Caco-2 (cell line): ENCODE results near the gene TIMM13. TPM values are rescaled to one million over a fixed set of nuclear protein-coding genes. Genes with fewer than 3 reads are reported as not detected.
"Not testable (repeated sequence)": the region's sequence is repeated elsewhere in the genome, so short reads cannot be mapped to it uniquely, and the experiment has no call there.

Source experiments
- BruUV-seq: library from RNA; stranded (reverse); fragments of 400-500 nt; replicated peaks from 2 replicates; lab custom pipeline; 2021; lab: Mats Ljungman, UMichigan
- CTCF ChIA-PET: fragments of 300-600 bp; sonication (Branson Sonifier 250); formaldehyde crosslinking; loops from one replicate; lab custom pipeline; 2022; ENCODE audit warnings: antibody characterized with exemption; lab: Charles Lee
- POLR2A ChIA-PET: fragments of 300-600 bp; sonication (Branson Sonifier 250); formaldehyde crosslinking; loops from one replicate; lab custom pipeline; 2022; ENCODE audit warnings: antibody characterized with exemption; lab: Charles Lee
- DNase-seq, 2 experiments: peaks; one replicate each; pipeline versions ENCODE4 v3.0.0 to v3.0.0-alpha.2; 2020 to 2022
- H3K27me3 ChIP-seq: replicated peaks from 2 replicates; pipeline ENCODE4 v1.6.0; 2011; ENCODE audit warnings: low read length; ENCODE audit not compliant: control insufficient read depth, insufficient read depth
- H3K36me3 ChIP-seq: 2 replicates; pipeline ENCODE4 v1.5.1; 2011; ENCODE audit warnings: low read length; ENCODE audit not compliant: control insufficient read depth, insufficient read depth
- H3K4me1 ChIP-seq: fragments of 250-450 bp; sonication (Bioruptor Pico); 2 replicates; pipeline ENCODE4 v1.5.1; 2020; ENCODE audit warnings: mild to moderate bottlenecking
- H3K4me3 ChIP-seq: 2 replicates; pipeline ENCODE4 v1.5.1; 2011; ENCODE audit warnings: low read depth, mild to moderate bottlenecking, control low read depth, low read length
- H3K9me3 ChIP-seq: fragments of 250-450 bp; sonication (Bioruptor Pico); 2 replicates; pipeline ENCODE4 v1.5.1; 2020; ENCODE audit warnings: mild to moderate bottlenecking, moderate library complexity
- H3K27ac Mint-ChIP-seq: one replicate; pipeline ENCODE4 v1.8.0; 2022; ENCODE audit warnings: mixed read lengths; ENCODE audit not compliant: unreplicated experiment
- H3K27me3 Mint-ChIP-seq: one replicate; pipeline ENCODE4 v1.8.0; 2022; ENCODE audit warnings: mixed read lengths; ENCODE audit not compliant: insufficient read depth, unreplicated experiment
- H3K36me3 Mint-ChIP-seq: one replicate; pipeline ENCODE4 v1.8.0; 2022; ENCODE audit warnings: mild to moderate bottlenecking, mixed read lengths; ENCODE audit not compliant: insufficient read depth, unreplicated experiment
- H3K4me1 Mint-ChIP-seq: one replicate; pipeline ENCODE4 v1.8.0; 2022; ENCODE audit warnings: low read depth, mixed read lengths; ENCODE audit not compliant: unreplicated experiment
- H3K4me3 Mint-ChIP-seq: one replicate; pipeline ENCODE4 v1.8.0; 2022; ENCODE audit warnings: mild to moderate bottlenecking, moderate library complexity, mixed read lengths; ENCODE audit not compliant: unreplicated experiment
- H3K9me3 Mint-ChIP-seq: one replicate; pipeline ENCODE4 v1.8.0; 2022; ENCODE audit warnings: mixed read lengths; ENCODE audit not compliant: unreplicated experiment
- CTCF ChIP-seq, 2 experiments: fragments of 200-600 bp in 1 of 2; IDR thresholded peaks; 1 replicate in 1 of 2; 2 replicates in 1 of 2; pipeline versions ENCODE4 v1.5.1 to v1.8.0; 2011 to 2022; ENCODE audit warnings: antibody characterized with exemption in 1 of 2, control low read depth in 1 of 2, inconsistent platforms in 1 of 2, low read depth in 1 of 2, low read length in 1 of 2, mild to moderate bottlenecking in 1 of 2, moderate library complexity in 1 of 2; ENCODE audit not compliant: insufficient read depth in 1 of 2, severe bottlenecking in 1 of 2, unreplicated experiment in 1 of 2
- intact Hi-C: fragments of 100-400 bp; cut with micrococcal nuclease; formaldehyde crosslinking; loops from one replicate; pipeline ENCODE4 v1.10.0; 2022; ENCODE audit not compliant: unreplicated experiment
- total RNA-seq: library from RNA; stranded (reverse); gene quantifications from 2 replicates; pipeline ENCODE4 v1.2.3, GENCODE V29; 2022

The TIMM13 gene
- total RNA-seq, 1 experiment from 2014 or later, result 200 TPM

- POLR2A ChIA-PET, result interaction anchor here (0.6 kb wide), 1 partner anchor 173 kb away, joined by 5 read pairs; no protein-coding TSS in a partner anchor
- Histone ChIP-seq H3K4me1 (no peaks in the 10 kb centered on the region), H3K27me3 (no peaks in the 10 kb centered on the region), H3K4me3 (no peak overlapping the region), H3K36me3 (no peaks in the 10 kb centered on the region), H3K9me3 (no peaks in the 10 kb centered on the region)
- no peak for TF ChIP-seq CTCF (IDR thresholded peaks at IDR 0.05; ENCODE audit: insufficient read depth in 1 of 2, low read depth in 1 of 2, low read length in 1 of 2, severe bottlenecking in 1 of 2, unreplicated experiment in 1 of 2)
- Mint-ChIP-seq H3K27ac (no peak overlapping the region), H3K36me3 (peaks cover 23% of the 10 kb centered on the region), H3K9me3 (no peaks in the 10 kb centered on the region), H3K27me3 (no peaks in the 10 kb centered on the region), H3K4me1 (no peaks in the 10 kb centered on the region), H3K4me3 (no peak overlapping the region)
- DNase-seq, result no peak
- intact Hi-C loops, result no loop called here
- no TSS peak for BruUV-seq
- CTCF ChIA-PET, result interaction anchor here (0.6 kb wide), 1 partner anchor 56 kb away, joined by 8 read pairs; the partner anchor contains the start of gene GADD45B
These were observed 7.6 kb downstream of the TIMM13 start for GRCh38 chr19:2419754-2420153.

- Mint-ChIP-seq H3K27me3 (no peaks in the 10 kb centered on the region), H3K36me3 (peaks cover 19% of the 10 kb centered on the region), H3K27ac (no peak overlapping the region), H3K4me3 (no peak overlapping the region), H3K4me1 (no peaks in the 10 kb centered on the region), H3K9me3 (no peaks in the 10 kb centered on the region)
- TF ChIP-seq CTCF (IDR thresholded peaks at IDR 0.05; ENCODE audit: insufficient read depth in 1 of 2, low read depth in 1 of 2, low read length in 1 of 2, severe bottlenecking in 1 of 2, unreplicated experiment in 1 of 2), result no peak
- Histone ChIP-seq H3K4me1 (no peaks in the 10 kb centered on the region), H3K36me3 (no peaks in the 10 kb centered on the region), H3K4me3 (no peak overlapping the region), H3K27me3 (no peaks in the 10 kb centered on the region), H3K9me3 (no peaks in the 10 kb centered on the region)
- ChIA-PET POLR2A (no interaction called here), CTCF (no interaction called here)
- no peak for DNase-seq
- no TSS peak for BruUV-seq
- intact Hi-C loops, result no loop called here
These were observed 9.4 kb downstream of the TIMM13 start for GRCh38 chr19:2417881-2418406.

- not testable (repeated sequence) for BruUV-seq
These were observed 9.9 kb downstream of the TIMM13 start for GRCh38 chr19:2417436-2417835.

More at GRCh38 chr19:2417436-2417835, 9.9 kb downstream of the TIMM13 start:
- H3K27me3 ChIP-seq, DNase-seq, H3K4me3 Mint-ChIP-seq, H3K4me1 ChIP-seq, POLR2A ChIA-PET, H3K27me3 Mint-ChIP-seq, H3K4me1 Mint-ChIP-seq, H3K27ac Mint-ChIP-seq, H3K9me3 ChIP-seq, CTCF ChIA-PET, H3K9me3 Mint-ChIP-seq, H3K36me3 ChIP-seq, H3K4me3 ChIP-seq, intact Hi-C loops: not testable (repeated sequence)
- peaks cover 20% of the 10 kb centered on the region for H3K36me3 Mint-ChIP-seq
